Amniotic stem cell (primary cell): ENCODE data around the gene KIRREL3.

Source experiments
- DNase-seq: peaks from one replicate; lab custom pipeline; 2025; lab: John Stamatoyannopoulos, UW

The KIRREL3 gene

DNA sequence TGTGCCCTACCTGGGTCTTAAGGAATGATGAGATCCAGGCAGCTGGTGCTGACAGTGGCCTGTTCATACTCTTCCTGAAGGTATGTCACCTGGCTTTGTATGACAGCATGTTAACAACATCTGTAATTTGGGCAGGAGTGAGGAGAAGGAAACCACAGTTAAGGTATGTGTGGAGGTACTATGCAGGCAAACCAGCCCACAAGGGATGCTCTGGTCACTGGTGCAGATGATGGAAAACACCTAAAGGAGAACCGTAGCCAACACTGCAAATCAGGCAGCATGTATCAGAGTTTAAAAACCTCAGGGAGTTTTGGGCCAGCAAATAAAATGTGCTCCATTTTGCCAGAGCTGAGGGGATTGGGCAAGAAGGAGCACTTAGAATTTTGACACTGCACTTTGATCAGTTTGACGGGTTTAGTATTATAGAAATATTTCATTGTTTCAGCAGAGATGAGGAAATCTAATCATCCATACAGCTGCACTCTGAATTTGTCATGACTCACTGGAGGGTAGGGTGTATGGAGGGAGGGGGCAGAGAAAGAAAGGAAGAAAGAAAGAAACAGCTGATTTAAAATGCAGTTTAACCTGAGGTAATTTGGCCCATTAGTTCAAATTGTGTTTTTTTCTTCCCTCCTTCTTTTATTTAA, 260.9 kb downstream of the KIRREL3 start:
- no peak for DNase-seq

DNA sequence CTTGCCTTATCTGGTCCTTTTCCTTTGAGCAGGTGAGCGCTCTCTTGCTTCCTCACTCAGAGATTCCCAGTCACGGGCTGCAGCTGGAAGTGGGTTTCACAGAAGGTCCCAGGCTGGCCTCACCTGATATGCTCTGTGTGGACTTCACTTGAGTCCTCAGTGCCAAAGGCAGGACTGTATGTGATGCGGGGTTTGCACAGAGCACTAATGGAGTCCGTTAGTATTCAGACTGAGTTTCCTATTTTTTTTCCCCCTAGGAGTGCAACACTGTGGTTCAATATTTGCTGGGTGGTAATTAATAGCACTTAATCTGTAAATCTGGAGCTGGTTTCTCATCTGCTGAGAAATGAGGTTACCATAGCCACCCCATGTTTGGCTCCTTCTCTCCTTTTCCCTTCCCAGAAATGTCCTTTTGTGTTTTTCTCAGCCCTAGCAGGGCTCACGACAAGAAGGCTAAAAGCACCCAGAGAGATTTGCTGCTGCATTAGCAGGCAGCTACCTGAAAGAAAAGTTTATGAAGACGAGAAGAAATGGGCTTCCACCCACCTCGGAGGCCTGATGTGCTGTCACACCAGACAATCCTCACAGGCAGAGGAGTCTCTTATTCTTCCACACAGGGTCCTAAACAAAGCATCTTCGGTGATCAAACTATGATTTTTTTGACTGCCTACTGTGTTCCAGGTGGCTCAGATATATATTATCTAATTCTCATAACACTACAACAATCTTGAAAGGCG, 262.1 kb downstream of the KIRREL3 start:
- DNase-seq, result no peak

DNA sequence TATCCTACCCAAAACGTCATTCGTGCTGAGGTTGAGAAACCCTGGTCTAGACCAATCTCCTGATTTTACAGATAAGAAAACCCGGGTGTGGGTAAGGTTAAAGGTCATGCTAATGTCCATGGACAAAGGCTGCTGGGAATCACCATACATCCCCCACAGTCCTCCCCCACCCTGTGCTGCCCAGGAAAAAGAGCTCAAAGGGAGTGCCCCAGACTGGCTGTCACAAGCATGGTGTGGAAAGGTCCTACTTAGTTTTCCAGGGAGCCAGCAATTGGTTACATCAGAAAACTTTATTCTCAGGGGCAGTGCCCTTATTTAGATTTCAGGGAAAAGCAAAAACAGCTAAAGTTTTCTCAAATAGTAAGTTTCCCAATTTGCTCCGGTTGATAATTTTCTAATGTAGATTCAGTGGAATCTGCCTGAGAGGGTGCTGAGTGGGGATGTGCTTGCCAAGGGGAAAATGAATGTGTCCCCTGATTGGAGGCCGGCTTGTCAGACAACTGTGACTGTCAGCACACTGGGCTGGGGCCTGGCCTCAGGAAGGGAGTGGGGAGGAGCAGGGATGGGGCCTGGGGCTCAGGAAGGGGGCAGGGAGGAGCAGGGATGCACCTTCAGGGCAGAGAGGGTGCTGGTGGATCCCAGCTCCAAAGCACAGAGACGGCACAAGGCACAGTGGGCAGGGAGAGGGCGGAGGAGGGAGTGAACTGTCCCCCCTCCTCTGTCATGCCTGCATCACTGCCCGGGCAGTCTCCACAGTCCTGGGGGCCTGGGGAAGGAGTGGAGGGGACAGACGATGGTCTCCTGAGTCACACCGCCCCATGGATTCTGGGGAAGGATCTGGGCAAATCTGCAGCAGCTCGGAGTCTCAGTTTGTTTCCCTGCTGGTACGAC, 263.6 kb downstream of the KIRREL3 start:
- DNase-seq, result no peak

DNA sequence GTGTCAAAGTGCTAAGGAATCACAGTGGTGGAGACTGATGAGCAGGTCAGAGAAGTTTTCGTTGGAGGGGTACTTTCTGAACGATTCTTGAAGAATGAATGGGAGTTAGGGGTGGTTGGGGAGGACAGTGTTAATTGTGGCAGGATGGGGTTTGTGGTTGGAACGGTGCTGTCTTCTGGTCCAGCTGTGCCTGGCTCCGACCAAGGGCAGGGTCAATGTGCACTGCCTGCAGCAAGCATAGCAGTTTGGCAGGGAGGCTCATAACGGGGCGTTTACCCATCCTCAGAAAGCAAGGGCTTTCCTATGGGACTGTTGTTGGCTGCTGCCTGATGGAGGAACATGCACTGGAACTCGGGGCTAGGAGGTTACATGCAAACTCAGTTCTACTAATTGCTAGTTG, 265.8 kb downstream of the KIRREL3 start:
- no peak for DNase-seq

DNA sequence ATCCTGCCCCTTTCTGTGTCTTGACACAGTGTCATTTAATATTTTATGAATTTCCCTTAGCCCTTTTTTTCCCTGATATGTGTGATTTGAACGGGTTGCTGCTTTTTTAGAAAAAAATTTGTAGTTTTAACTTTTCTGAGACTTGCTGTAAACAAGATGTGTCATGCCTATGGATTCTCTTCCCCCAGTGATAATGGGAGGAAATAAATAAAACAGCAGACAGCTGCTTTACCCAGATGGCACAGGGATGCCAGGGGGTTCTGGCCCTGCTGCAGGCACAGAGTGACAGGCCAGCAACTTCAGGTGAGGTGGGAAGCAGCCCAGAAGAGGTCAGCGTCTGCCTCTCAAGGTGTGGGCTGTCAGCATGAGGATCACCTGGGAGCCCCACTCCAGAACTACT, 266.9 kb downstream of the KIRREL3 start:
- DNase-seq, result no peak

DNA sequence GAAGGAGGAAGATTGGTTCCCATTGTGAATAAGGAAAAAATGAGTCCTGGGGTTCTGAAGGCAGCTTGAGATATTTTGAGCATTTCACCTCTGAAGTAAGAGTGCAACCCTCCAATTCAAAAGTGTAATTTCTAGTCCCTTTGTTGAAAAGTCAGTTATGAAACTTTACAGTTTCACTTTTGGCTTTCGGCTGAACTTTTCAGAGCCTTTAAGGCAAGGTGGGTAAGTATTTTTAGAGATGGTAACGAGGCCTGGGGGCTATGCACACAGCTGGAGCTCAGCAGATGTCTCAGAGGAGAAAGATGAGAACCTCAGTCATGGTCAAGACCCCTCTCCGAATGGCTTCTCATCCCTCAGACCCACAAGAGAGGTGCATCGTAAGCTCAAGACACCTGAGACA, 267.6 kb downstream of the KIRREL3 start:
- no peak for DNase-seq

DNA sequence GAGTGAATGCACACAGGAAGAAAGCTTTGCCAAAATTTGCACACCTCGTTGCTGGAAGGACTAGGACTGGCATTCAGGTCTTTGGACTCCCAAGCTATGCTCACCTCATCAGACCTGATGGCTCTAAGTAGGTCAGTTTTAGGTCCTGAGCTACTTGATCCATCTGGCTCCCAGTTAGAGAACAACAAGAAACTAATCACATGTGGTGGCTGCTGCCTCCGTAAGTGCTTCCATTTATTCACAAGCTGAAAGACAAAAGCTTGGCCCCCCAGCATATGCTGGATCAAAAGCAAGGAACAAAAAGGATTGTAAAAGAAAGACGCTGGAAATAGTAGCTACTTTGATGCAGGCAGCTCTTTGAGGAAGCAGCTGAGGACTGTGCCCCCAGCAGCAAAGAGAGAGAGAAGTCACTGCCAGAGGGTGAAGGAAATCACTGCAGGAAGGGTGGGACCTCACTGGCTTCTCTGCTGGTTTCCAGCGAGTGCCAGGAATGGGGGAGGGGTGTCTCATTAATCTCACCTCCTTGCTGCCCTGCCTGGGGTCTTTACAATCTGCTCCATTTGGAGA, 268.9 kb downstream of the KIRREL3 start:
- DNase-seq, result no peak

DNA sequence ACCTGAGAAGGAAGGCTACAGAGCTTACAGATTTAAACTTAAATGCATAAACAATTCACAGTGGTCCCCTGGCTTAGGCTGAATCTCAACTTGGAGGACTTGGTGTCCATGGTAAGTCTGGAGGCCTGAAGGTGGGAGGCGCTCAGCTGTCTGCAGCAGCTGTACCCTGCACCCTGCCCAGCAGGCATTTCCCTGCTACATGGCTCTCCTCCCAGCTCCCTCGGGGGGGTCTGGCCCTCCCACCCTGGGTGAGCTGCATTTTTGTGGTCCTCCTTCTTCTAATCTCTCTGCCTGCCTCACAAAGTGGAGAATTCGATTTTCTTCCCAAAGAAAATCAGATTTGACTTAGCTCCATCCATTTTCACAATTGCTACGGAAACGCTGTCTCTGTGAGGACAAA, 273.2 kb downstream of the KIRREL3 start:
- DNase-seq, result no peak

DNA sequence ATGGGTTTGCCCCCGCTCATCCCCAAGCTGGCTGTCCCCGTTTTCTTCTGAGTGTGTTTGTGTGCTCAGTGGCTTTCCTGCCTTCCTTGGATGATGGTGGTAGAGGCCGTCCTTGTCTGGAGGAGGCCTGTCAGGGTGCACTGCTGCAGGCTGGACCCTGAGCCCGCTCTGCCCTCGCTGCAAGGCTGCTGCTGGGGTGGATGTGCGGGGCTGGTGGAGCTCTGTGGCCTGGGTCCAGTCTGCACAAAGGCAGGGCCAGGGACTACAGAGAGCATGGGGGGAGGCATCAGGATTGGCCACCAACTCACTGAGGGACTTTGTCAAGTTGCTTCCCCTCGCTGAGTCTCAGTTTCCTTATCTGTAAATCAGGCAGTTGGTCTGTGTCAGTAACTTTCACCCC, 275.0 kb downstream of the KIRREL3 start:
- DNase-seq, result no peak

DNA sequence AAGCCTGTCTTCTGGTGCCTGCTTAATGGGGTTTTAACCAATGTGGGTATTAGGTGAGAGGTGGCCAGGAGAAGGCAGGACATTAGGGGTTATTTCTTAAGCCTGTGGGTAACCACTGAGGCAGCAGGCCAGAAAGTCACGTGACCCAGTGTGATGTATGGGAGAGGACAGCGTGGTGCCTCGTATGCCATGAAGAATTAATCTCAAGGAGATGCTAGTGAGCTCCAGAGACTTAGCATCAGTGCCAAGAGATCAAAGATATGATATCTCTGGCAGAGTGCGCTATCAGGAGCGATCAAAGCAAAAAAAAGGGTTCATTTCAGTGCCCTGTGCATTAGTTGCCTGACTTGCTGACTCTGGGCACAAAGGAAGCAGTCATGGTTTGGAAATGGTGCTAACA, 275.5 kb downstream of the KIRREL3 start:
- DNase-seq, result no peak

DNA sequence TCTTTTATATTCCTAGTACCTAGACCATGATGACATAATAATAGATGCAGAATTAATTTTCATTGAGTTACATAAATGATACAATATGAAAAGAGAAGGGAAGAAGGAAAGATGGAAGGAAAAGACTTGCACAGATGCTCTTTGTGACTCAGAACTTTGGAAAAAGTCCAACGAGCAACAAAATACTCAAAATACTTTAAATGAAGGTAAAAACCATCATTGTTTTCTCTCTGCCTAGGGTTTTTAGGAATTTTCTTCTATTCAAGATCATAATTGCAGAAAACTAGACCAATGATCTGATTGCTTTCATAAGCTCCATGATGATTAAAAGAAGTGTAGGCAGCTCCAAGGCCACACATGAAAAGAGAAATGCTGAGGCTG, 276.9 kb downstream of the KIRREL3 start:
- no peak for DNase-seq

DNA sequence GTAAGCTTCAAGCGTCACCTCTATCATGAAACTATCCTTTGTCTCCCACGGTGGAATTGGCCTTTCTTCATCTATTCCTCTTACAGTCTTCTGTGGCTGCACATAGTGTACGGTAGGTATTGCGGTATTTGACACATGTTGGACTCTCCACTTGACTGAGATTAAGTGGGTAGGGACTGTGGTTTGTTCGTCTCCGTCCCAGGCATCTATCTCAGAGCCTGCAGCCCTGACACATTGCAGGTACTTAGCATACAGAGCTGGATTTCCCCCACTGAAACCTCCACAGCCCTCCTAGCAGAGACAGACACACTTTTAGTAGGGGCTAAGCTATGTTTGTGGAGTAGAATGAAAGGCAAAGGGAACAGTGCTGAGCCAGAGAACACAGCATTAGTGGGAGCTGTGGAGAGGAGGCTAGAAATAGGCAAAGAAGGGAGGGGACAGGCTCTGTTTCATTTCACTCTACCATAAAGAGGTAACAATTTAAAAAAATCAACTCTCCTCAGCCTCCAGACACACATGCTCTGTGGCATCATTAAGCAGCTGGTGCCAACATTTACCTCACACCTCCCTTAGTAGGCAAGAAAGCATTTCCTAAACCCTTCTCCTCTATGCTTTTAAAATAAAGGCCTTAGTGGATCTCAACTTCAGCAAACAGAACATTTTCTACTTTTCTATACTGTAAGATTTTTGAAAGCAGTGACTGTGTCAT, 277.5 kb downstream of the KIRREL3 start:
- no peak for DNase-seq

DNA sequence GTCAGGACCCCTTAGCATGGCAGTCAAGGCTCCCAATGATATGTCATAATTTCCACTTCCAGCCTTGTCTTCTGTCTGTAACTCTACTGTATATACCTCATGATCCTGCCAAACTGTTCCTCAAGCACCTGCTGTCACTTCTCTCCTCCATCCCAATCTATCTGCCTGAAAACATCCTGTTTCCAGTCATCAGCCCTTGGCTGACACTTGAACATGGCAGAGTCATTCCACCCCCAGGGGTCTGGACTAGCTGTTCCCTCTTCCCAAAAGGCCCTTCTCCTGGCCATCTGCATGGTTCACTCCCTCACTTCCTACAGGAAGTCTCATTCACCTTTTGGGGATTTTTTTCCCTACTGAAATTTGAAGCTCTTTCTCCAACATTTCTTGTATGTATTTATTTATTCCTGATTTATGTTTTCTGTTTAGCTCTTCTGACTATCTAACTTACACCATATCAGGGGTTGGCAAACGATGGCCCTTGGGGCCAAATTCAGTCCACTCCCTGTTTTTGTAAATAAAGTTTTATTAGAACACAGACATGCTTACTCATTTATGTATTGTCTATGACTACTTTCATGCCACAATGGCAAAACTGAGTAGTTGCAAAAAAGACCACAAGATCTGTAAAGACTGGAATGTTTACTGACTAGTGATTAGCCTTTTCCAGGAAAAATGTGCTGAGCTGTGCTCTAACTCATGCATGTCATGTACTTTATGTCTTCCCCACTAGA, 278.4 kb downstream of the KIRREL3 start:
- no peak for DNase-seq

DNA sequence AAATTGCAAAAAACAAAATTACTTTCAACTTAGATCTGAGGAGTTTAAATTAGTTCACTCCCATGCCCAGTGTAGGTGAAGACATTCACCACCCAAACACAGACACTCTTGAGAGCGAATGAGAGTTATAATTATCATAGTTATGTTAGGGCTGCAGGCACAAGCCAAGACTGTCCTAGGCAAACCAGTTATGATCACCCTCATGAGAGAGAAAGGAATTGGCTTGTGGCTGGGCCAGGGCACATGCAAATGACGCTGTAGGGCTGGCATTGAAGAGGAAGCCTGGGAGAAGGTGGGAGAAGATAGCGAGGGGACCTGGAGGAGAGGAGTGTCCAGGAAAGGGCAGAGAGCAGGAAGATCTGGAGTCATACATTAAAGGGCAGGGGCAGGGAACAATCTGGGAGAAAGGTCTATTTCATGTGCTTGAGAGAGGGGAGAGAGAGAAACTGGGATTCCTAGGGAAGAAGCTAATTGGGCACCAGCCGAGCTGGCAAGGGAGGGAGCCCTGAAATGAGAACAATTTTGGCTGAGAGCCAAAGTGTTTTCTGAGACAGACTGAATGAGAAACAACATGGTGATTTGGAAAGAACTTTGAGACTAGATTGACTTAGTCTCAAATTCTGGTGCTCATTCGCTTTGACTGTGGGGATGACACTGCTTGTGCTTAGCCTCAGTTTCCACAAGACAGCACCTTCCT, 279.9 kb downstream of the KIRREL3 start:
- no peak for DNase-seq

DNA sequence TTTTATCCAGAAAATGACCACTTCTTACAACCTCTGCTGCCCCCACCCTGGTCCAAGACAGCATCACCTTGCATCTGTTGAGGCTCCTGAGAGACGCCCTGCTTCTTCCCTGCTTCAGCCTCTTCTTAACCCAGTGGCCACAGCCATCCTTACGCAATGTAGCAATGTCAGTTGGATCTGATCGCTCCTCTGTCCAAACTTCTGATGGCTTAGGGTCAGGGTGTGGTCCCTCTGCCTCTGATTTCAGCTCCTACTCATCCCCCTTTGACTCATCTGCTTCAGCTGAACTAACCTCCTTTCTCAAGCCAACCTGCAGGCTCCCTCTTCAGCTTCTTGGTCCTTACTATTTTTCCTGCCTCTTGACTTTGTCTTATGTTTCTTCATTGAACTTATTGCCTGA, 280.8 kb downstream of the KIRREL3 start:
- no peak for DNase-seq

DNA sequence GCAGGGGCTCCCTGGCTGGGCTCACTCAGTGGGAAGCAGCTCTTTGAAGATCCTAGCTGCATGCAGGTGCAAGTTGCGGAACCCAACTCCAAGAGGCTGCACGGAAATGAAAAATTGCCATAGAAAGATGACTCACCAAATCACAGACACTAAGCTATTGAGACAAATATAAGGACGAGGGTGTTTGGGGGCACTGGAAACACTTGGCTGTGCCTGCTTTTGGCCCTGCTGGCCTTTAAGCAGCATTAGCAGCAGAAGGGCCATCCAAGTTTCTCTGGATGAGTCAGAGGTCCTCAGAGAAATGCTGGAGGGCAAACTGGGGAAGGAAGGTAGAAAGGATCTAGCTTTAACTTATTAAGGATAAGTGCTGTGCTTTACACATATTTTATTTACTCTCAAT, 282.3 kb downstream of the KIRREL3 start:
- DNase-seq, result no peak

DNA sequence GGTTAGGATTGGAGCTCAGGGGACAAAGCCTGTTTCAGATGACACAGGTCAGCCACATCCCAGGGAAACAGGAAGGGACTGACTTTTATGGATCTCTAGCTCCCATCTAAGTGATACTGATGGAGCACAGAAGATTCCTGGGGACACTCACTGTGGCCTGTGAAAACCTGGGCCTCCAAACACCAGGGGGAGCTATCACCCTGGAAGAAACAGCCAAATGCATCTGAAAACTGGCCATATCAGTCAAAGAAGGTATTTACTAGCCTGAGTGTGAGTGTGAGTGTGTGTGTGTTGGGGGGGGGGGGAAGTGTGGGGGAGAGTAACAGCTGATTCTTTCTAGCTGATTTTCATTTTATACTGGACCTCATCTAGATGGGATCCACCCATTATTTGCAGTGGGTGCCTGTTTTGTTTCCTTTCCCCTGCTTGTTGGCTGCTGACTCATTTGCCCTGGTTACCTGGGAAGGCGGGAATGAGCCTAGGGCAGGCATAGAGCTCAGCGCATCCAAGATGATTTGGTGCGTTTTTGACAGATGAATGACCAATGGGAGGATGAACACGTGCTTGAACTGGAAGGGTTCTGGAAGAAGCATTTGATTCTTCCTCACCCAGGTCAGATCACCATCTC, 284.0 kb downstream of the KIRREL3 start:
- no peak for DNase-seq

DNA sequence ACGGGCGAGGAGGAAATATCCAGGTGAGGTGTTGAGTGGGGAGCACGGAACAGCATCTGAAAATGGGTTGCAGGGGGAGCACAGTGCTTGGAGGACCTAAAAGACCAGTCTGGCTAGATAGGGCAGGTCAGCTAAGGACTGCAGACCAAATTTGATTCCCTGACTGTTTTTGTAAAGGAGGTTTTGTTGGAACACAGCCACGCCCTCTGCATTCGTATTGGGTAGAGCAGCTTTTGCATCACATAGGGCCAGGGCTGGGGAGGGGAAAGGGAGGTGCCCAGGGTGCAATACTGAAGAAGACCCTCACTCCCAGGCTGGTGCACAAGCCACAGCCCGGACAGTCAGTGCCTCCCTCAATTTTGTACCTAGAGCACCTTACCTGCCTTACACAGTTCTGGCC, 286.8 kb downstream of the KIRREL3 start:
- DNase-seq, result no peak

DNA sequence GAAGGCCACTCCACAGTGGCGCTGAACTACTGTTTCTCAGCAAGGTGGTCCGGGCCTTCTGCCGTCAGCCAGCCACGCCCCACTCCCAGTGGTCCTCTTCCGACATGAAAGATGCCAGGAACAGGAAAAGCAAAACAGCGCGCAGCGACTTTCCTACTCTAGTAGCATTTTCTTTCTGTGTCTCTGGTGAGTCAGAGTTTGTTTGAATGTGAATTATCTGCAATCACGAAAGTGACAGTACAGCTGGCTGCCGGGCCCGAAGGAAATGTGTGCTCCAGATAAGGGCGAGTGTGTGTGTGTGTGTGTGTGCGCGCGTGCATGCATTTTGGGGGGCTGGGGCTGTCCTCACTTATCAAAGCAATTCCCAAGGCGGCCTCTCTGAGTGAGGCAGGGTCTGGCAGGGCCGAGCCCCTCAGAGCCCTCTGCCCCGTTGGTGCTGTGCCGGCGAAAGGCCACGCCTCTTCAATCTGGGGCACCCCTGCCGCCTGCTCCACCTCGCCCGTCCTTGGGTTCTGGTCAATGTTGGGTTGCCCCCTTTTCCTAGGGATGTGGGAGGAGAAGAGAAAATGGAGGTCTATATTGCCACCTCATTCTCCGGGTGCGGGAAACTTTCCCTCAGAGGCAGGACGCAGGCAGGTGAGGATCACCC, 288.5 kb downstream of the KIRREL3 start:
- DNase-seq, result no peak
